ENCODE measurements around the gene PLCL1.

PLCL1 gene

GRCh38 chr2:198117406-198118041 lies 313.1 kb downstream of the PLCL1 start:
- DNase-seq (ENCODE audit: low read depth) = no peak

GRCh38 chr2:198127627-198128026 lies 323.2 kb downstream of the PLCL1 start:
- peak; percentile 20 for DNase-seq (ENCODE audit: low read depth)

- DNase-seq (ENCODE audit: low read depth) = no peak
Observed at GRCh38 chr2:198129609-198130008, 325.2 kb downstream of the PLCL1 start.

- no peak for DNase-seq (ENCODE audit: low read depth)
Observed at GRCh38 chr2:198134293-198134955, 330.0 kb downstream of the PLCL1 start.

- DNase-seq (ENCODE audit: low read depth) = no peak
Observed at GRCh38 chr2:198135481-198135934, 331.1 kb downstream of the PLCL1 start.

- no peak for DNase-seq (ENCODE audit: low read depth)
Observed at GRCh38 chr2:198136142-198136541, 331.7 kb downstream of the PLCL1 start.

- DNase-seq (ENCODE audit: low read depth) = no peak
Observed at GRCh38 chr2:198137733-198138132, 333.3 kb downstream of the PLCL1 start.

- no peak for DNase-seq (ENCODE audit: low read depth)
Observed at GRCh38 chr2:198141726-198142125, 337.3 kb downstream of the PLCL1 start.

GRCh38 chr2:198143156-198143555 lies 338.8 kb downstream of the PLCL1 start:
- DNase-seq (ENCODE audit: low read depth) = no peak

GRCh38 chr2:198143793-198144192 lies 339.4 kb downstream of the PLCL1 start:
- DNase-seq (ENCODE audit: low read depth) = no peak

GRCh38 chr2:198144660-198145059 lies 340.3 kb downstream of the PLCL1 start:
- no peak for DNase-seq (ENCODE audit: low read depth)

GRCh38 chr2:198146346-198146940 lies 342.1 kb downstream of the PLCL1 start:
- no peak for DNase-seq (ENCODE audit: low read depth)

GRCh38 chr2:198157314-198157713 lies 352.9 kb downstream of the PLCL1 start:
- no peak for DNase-seq (ENCODE audit: low read depth)

- no peak for DNase-seq (ENCODE audit: low read depth)
Observed at GRCh38 chr2:198161151-198161550, 356.8 kb downstream of the PLCL1 start.

GRCh38 chr2:198162276-198162675 lies 357.9 kb downstream of the PLCL1 start:
- DNase-seq (ENCODE audit: low read depth) = no peak

- DNase-seq (ENCODE audit: low read depth) = no peak
Observed at GRCh38 chr2:198164843-198165242, 360.4 kb downstream of the PLCL1 start.

- DNase-seq (ENCODE audit: low read depth) = no peak
Observed at GRCh38 chr2:198165289-198165688, 360.9 kb downstream of the PLCL1 start.

- DNase-seq (ENCODE audit: low read depth) = no peak
Observed at GRCh38 chr2:198167346-198167745, 363.0 kb downstream of the PLCL1 start.

- DNase-seq (ENCODE audit: low read depth) = no peak
Observed at GRCh38 chr2:198168651-198169050, 364.3 kb downstream of the PLCL1 start.

GRCh38 chr2:198173242-198173641 lies 368.8 kb downstream of the PLCL1 start:
- DNase-seq (ENCODE audit: low read depth) = no peak

- no peak for DNase-seq (ENCODE audit: low read depth)
Observed at GRCh38 chr2:198173864-198174263, 369.5 kb downstream of the PLCL1 start.

GRCh38 chr2:198175271-198175670 lies 370.9 kb downstream of the PLCL1 start:
- DNase-seq (ENCODE audit: low read depth) = no peak

GRCh38 chr2:198177040-198177439 lies 372.6 kb downstream of the PLCL1 start:
- no peak for DNase-seq (ENCODE audit: low read depth)

Measured in activated T-cell treated with anti-CD3 and anti-CD28 coated beads for 24 hours (primary cell).